ENCODE data around the gene CNPPD1. TPM values are rescaled to one million over a fixed set of nuclear protein-coding genes. Genes with fewer than 3 reads are reported as not detected.
"Not testable (repeated sequence)": the region's sequence is repeated elsewhere in the genome, so short reads cannot be mapped to it uniquely, and the experiment has no call there.

The CNPPD1 gene
- polyA plus RNA-seq, 2 of the 4 experiments (the other 2 are of a cell fraction): 22.4 to 27.6 TPM

- WGBS (ENCODE audit: missing lambda C conversion rate): 70% methylated on average over 7 of the region's 7 CpGs
- Histone ChIP-seq H3K4me3 (no peak overlapping the region), H3K4me1 (peaks cover 16% of the 10 kb centered on the region), H3K27ac (no peak overlapping the region), H3K4me2 (no peak overlapping the region), H3K9me3 (peaks cover 3% of the 10 kb centered on the region; the same call in 1 of the 3 replicates)
- TF ChIP-seq KDM5A (IDR thresholded peaks at IDR 0.05) (no peak), FOSB (CRISPR knock-in tag; IDR thresholded peaks at IDR 0.05) (no peak), REST (IDR thresholded peaks at IDR 0.05) (no peak), POLR2AphosphoS2 (conservative IDR thresholded peaks at IDR 0.05; ENCODE audit: low read length) (no peak), ZFP36 (IDR thresholded peaks at IDR 0.05; ENCODE audit: borderline replicate concordance, partially characterized antibody) (no peak), NFE2L2 (conservative IDR thresholded peaks at IDR 0.05; ENCODE audit: low read length) (no peak), HOXB13 (CRISPR knock-in tag; IDR thresholded peaks at IDR 0.05; ENCODE audit: low read depth) (no peak), EHMT2 (IDR thresholded peaks at IDR 0.05; ENCODE audit: low read depth) (no peak), RNF2 (IDR thresholded peaks at IDR 0.05; ENCODE audit: borderline replicate concordance, low read depth) (no peak), HOXA7 (CRISPR knock-in tag; IDR thresholded peaks at IDR 0.05) (no peak), HEYL (CRISPR knock-in tag; IDR thresholded peaks at IDR 0.05) (no peak)
- TF ChIP-seq, protein P1, sequence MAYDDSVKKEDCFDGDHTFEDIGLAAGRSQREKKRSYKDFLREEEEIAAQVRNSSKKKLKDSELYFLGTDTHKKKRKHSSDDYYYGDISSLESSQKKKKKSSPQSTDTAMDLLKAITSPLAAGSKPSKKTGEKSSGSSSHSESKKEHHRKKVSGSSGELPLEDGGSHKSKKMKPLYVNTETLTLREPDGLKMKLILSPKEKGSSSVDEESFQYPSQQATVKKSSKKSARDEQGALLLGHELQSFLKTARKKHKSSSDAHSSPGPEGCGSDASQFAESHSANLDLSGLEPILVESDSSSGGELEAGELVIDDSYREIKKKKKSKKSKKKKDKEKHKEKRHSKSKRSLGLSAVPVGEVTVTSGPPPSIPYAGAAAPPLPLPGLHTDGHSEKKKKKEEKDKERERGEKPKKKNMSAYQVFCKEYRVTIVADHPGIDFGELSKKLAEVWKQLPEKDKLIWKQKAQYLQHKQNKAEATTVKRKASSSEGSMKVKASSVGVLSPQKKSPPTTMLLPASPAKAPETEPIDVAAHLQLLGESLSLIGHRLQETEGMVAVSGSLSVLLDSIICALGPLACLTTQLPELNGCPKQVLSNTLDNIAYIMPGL (CRISPR knock-in tag; IDR thresholded peaks at IDR 0.05; ENCODE audit: borderline replicate concordance): no peak
- TF ChIP-seq, protein P2, sequence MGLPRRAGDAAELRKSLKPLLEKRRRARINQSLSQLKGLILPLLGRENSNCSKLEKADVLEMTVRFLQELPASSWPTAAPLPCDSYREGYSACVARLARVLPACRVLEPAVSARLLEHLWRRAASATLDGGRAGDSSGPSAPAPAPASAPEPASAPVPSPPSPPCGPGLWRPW (IDR thresholded peaks at IDR 0.05): no peak
- CTCF ChIA-PET: interaction anchor here (1.7 to 2.4 kb wide), 3 partner anchors 45 to 94 kb away, joined by 6 to 8 read pairs (median 8); no protein-coding TSS in a partner anchor
- FAIRE-seq (no peak), ATAC-seq (no peak), DNase-seq (ENCODE audit: low read depth in 1 of 2, low spot score in 1 of 2) (no peak)
- POLR2A ChIA-PET: no interaction called here
Measured at GRCh38 chr2:219204425-219205164, 27.9 kb upstream of the CNPPD1 start.

GRCh38 chr2:219201331-219201730 is 24.6 kb upstream of the CNPPD1 start:
- ChIA-PET CTCF (interaction anchor here (1.0 to 1.9 kb wide), 3 partner anchors 21 to 30 kb away, joined by 3 to 4 read pairs (median 3); no protein-coding TSS in a partner anchor), POLR2A (interaction anchor here (0.8 kb wide), 1 partner anchor 28 kb away, joined by 3 read pairs; the partner anchor contains the start of genes ANKZF1 and ATG9A)
- not testable (repeated sequence) for H3K4me3 ChIP-seq; DNase-seq (ENCODE audit: low read depth in 1 of 2, low spot score in 1 of 2); ATAC-seq; H3K4me1 ChIP-seq; H3K9me3 ChIP-seq; H3K4me2 ChIP-seq; H3K27ac ChIP-seq; FAIRE-seq
- 97% methylated on average over 6 of the region's 21 CpGs for WGBS (ENCODE audit: missing lambda C conversion rate)

- H3K4me1 ChIP-seq; H3K9me3 ChIP-seq; H3K27ac ChIP-seq; H3K4me3 ChIP-seq; DNase-seq (ENCODE audit: low read depth in 1 of 2, low spot score in 1 of 2); POLR2A ChIA-PET; H3K4me2 ChIP-seq; FAIRE-seq; ATAC-seq: not testable (repeated sequence)
- CTCF ChIA-PET: interaction anchor here (0.8 to 1.9 kb wide), 3 partner anchors 21 to 41 kb away, joined by 3 to 4 read pairs (median 3); no protein-coding TSS in a partner anchor
- WGBS (ENCODE audit: missing lambda C conversion rate): 82% methylated on average over 24 of the region's 26 CpGs
Measured at GRCh38 chr2:219200502-219201326, 24.0 kb upstream of the CNPPD1 start.
